ENCODE data around the gene ASB4.

DNA sequence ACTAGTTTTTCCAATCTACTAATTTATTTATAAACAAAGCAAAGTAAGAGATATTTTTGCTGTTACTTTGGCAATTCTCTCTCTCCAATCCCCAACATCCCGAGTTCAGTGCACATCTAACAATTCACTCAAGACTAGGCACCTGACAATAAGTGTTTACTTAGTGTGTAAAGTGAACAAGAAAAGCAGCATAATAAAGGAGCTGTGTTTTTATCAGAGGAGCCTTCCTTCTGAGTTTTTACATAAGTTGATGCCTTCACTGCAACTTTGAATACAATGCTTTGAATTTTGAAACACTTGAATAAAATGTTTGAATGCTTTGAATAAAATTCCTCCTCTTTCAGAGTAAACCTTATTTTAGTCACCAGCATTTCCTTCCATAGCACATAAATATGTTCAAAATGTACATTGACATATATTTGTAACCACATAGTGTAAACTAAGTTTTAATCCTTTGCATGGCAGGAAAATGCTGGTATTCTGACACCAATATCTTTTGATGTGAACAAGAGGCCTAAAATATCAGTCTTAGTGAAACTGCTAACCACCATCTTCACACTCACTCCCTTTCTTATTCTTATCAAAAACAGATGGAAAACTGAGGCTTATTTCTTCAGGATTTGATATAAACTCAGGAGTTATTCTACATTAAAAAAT is 99.2 kb downstream of the ASB4 start:
- TF ChIP-seq CTCF (IDR thresholded peaks at IDR 0.05; ENCODE audit: low read length) (no peak), EZH2 (optimal IDR thresholded peaks at IDR 0.05; ENCODE audit: low read depth, low read length) (no peak)

Measured in MM.1S (cell line).